ENCODE data around the gene PRKN. TPM values are rescaled to one million over a fixed set of nuclear protein-coding genes. Genes with fewer than 3 reads are reported as not detected.

PRKN gene
- total RNA-seq, 1 donor from 2014 or later: 1.3 TPM

- no peaks in the 10 kb centered on the region for H4K20me1 ChIP-seq (ENCODE audit: insufficient read depth, low read length)
- H3K36me3 ChIP-seq (ENCODE audit: insufficient read depth, low read length): no peaks in the 10 kb centered on the region
- TF ChIP-seq EZH2 (IDR thresholded peaks at IDR 0.05; ENCODE audit: insufficient read depth, low read length): no peak
- TF ChIP-seq CTCF (IDR thresholded peaks at IDR 0.05; ENCODE audit: insufficient read depth, low read depth, low read length): no peak
- no peak overlapping the region for H3K9ac ChIP-seq (ENCODE audit: low read length)
- DNase-seq (ENCODE audit: low read depth): no peak
- no peak for FAIRE-seq
- no peaks in the 10 kb centered on the region for H3K4me1 ChIP-seq (ENCODE audit: insufficient read depth, low read length)
- H3K9me3 ChIP-seq (ENCODE audit: insufficient read depth, low read depth, low read length): peaks cover 2% of the 10 kb centered on the region
- H3K27ac ChIP-seq (ENCODE audit: low read depth, low read length): no peak overlapping the region
- H3K4me2 ChIP-seq (ENCODE audit: low read length): no peak overlapping the region
- Mint-ChIP-seq H3K4me3 (ENCODE audit: unreplicated experiment) (no peak overlapping the region), H3K4me1 (ENCODE audit: low read depth, unreplicated experiment) (peaks cover 8% of the 10 kb centered on the region), H3K36me3 (ENCODE audit: low read depth, unreplicated experiment) (no peaks in the 10 kb centered on the region), H3K27me3 (ENCODE audit: low read depth, unreplicated experiment) (peaks cover 7% of the 10 kb centered on the region), H3K9me3 (ENCODE audit: unreplicated experiment) (no peaks in the 10 kb centered on the region), H3K27ac (ENCODE audit: unreplicated experiment) (no peak overlapping the region)
- H2AFZ ChIP-seq (ENCODE audit: low read depth, low read length): no peak overlapping the region
- no peaks in the 10 kb centered on the region for H3K27me3 ChIP-seq (ENCODE audit: insufficient read depth, low read length)
- H3K4me3 ChIP-seq (ENCODE audit: insufficient read depth, low read depth, low read length): no peak overlapping the region
- H3K79me2 ChIP-seq (ENCODE audit: insufficient read depth, low read length): no peaks in the 10 kb centered on the region
Observed at GRCh38 chr6:161956082-161956481, 771.5 kb downstream of the PRKN start.

- H3K27me3 Mint-ChIP-seq (ENCODE audit: low read depth, unreplicated experiment): peaks cover 2% of the 10 kb centered on the region
- TF ChIP-seq EZH2 (IDR thresholded peaks at IDR 0.05; ENCODE audit: insufficient read depth, low read length): no peak
- no peak for TF ChIP-seq CTCF (IDR thresholded peaks at IDR 0.05; ENCODE audit: insufficient read depth, low read depth, low read length)
- DNase-seq (ENCODE audit: low read depth): no peak
- H3K9me3 Mint-ChIP-seq (ENCODE audit: unreplicated experiment): peaks cover 2% of the 10 kb centered on the region
- peaks cover 10% of the 10 kb centered on the region for H3K4me1 Mint-ChIP-seq (ENCODE audit: low read depth, unreplicated experiment)
- no peak overlapping the region for H3K9ac ChIP-seq (ENCODE audit: low read length)
- H3K4me2 ChIP-seq (ENCODE audit: low read length): no peak overlapping the region
- peaks cover 2% of the 10 kb centered on the region for H3K9me3 ChIP-seq (ENCODE audit: insufficient read depth, low read depth, low read length)
- no peaks in the 10 kb centered on the region for H4K20me1 ChIP-seq (ENCODE audit: insufficient read depth, low read length)
- no peak for FAIRE-seq
- peak overlapping the region; percentile 34 for H3K27ac Mint-ChIP-seq (ENCODE audit: unreplicated experiment)
- H3K36me3 Mint-ChIP-seq (ENCODE audit: low read depth, unreplicated experiment): peaks cover 2% of the 10 kb centered on the region
- H3K27me3 ChIP-seq (ENCODE audit: insufficient read depth, low read length): no peaks in the 10 kb centered on the region
- no peak overlapping the region for H3K4me3 Mint-ChIP-seq (ENCODE audit: unreplicated experiment)
- H2AFZ ChIP-seq (ENCODE audit: low read depth, low read length): no peak overlapping the region
- no peaks in the 10 kb centered on the region for H3K4me1 ChIP-seq (ENCODE audit: insufficient read depth, low read length)
- no peak overlapping the region for H3K27ac ChIP-seq (ENCODE audit: low read depth, low read length)
- no peaks in the 10 kb centered on the region for H3K36me3 ChIP-seq (ENCODE audit: insufficient read depth, low read length)
- no peaks in the 10 kb centered on the region for H3K79me2 ChIP-seq (ENCODE audit: insufficient read depth, low read length)
- no peak overlapping the region for H3K4me3 ChIP-seq (ENCODE audit: insufficient read depth, low read depth, low read length)
Observed at GRCh38 chr6:161954699-161955276, 772.8 kb downstream of the PRKN start.

- Mint-ChIP-seq H3K27me3 (ENCODE audit: low read depth, unreplicated experiment) (peaks cover 2% of the 10 kb centered on the region), H3K36me3 (ENCODE audit: low read depth, unreplicated experiment) (peaks cover 4% of the 10 kb centered on the region), H3K4me3 (ENCODE audit: unreplicated experiment) (no peak overlapping the region), H3K9me3 (ENCODE audit: unreplicated experiment) (peaks cover 5% of the 10 kb centered on the region), H3K27ac (ENCODE audit: unreplicated experiment) (no peak overlapping the region), H3K4me1 (ENCODE audit: low read depth, unreplicated experiment) (peaks cover 14% of the 10 kb centered on the region)
- Histone ChIP-seq H3K9me3 (ENCODE audit: insufficient read depth, low read depth, low read length) (peaks cover 2% of the 10 kb centered on the region), H3K4me3 (ENCODE audit: insufficient read depth, low read depth, low read length) (no peak overlapping the region), H3K79me2 (ENCODE audit: insufficient read depth, low read length) (no peaks in the 10 kb centered on the region), H3K36me3 (ENCODE audit: insufficient read depth, low read length) (no peaks in the 10 kb centered on the region), H3K27ac (ENCODE audit: low read depth, low read length) (no peak overlapping the region), H3K4me1 (ENCODE audit: insufficient read depth, low read length) (no peaks in the 10 kb centered on the region), H2AFZ (ENCODE audit: low read depth, low read length) (no peak overlapping the region), H3K9ac (ENCODE audit: low read length) (no peak overlapping the region), H3K4me2 (ENCODE audit: low read length) (no peak overlapping the region), H3K27me3 (ENCODE audit: insufficient read depth, low read length) (no peaks in the 10 kb centered on the region), H4K20me1 (ENCODE audit: insufficient read depth, low read length) (no peaks in the 10 kb centered on the region)
- TF ChIP-seq CTCF (IDR thresholded peaks at IDR 0.05; ENCODE audit: insufficient read depth, low read depth, low read length): no peak
- TF ChIP-seq EZH2 (IDR thresholded peaks at IDR 0.05; ENCODE audit: insufficient read depth, low read length): no peak
- FAIRE-seq (no peak), DNase-seq (ENCODE audit: low read depth) (peak; percentile 47)
Observed at GRCh38 chr6:161954077-161954476, 773.5 kb downstream of the PRKN start.
